Erythroblast (primary cell): Measurements from ENCODE around the gene MYLK.

ENCODE experiments used
- GATA1 ChIP-seq: IDR thresholded peaks from 2 replicates; pipeline ENCODE4 v1.6.1; 2011; ENCODE audit warnings: low read depth, mild to moderate bottlenecking, control low read depth, low read length, moderate library complexity
- POLR2A ChIP-seq: IDR thresholded peaks from 2 replicates; pipeline ENCODE4 v1.6.1; 2011; ENCODE audit warnings: mild to moderate bottlenecking, low read length

DNA sequence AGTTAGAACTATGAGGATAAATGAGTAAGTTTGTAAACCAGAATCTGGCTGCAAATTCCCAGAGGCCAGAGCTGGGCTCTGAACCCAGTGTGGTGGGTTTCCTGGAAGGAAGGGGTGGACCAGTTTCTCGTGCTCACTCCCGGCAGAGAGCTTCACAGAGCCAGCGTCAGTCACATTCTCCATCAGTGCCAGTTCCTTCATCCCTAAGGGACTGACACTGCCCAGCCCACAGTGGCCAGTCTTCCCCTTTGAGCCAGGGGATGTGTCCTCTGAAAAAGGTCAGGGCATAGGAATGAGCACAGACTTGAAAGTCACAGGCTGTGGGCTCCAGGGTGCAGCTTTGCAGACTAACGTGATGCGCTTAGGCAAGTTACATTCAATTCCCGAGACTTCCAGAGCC is 163.5 kb downstream of the MYLK start:
- TF ChIP-seq POLR2A (no peak), GATA1 (no peak)
